Embryonic facial prominence (tissue), 1 donor: Measurements from ENCODE around the gene NAALADL2.

ENCODE experiments used
- DNase-seq: peaks from one replicate; pipeline ENCODE4 v3.0.0-alpha.2; 2016; ENCODE audit errors: extremely low spot score

NAALADL2 gene

DNA sequence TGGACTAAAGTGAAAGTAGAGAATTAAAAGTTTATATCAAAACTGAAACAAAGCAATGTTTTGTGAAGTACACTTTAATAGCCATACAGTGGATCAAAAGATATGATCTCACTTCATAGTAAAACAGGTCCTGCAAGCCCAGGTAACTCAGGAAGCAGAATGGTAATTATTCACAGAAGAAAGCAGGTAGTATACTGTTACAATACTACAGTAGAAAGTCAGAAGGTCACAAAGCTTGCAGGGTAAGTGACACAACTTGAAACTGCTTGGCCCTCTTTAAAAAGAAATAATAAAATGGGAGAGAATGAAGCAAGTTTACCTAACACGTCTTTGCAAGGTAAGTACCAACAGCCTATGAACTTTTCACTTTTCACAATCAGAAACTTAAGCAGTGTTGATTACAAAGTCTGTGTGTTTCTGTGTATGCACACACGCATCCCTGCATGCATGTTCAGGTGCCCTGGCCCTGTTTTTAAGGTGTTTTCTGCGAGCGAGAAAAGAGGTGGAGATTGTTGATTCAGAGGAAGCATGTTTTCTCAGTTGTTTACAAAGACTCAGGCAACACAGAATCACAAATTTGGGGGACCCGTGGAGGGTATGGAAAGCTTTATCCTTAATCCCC is at the start of gene NAALADL2:
NAALADL2 (plus strand) TSS at position 221 of the 622 bp plus-strand sequence.
- DNase-seq, result no peak

DNA sequence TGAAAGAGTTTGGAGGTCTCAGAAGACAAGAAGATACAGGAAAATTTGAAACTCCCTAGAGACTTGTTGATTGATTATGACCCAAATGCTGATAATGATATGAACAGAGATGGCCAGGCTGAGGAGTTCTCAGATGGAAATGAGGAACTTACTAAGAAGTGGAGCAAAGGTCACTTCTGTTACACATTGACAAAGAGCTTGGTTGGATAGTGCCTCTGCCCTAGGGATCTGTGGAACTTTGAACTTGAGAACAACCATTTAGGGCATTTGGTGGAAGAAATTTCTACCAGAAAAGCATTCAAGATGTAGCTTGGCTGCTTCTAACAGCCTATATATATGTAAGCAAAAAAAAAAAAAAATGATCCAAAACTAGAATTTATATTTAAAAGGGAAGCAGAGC is 48.9 kb upstream of the NAALADL2 start:
- no peak for DNase-seq

DNA sequence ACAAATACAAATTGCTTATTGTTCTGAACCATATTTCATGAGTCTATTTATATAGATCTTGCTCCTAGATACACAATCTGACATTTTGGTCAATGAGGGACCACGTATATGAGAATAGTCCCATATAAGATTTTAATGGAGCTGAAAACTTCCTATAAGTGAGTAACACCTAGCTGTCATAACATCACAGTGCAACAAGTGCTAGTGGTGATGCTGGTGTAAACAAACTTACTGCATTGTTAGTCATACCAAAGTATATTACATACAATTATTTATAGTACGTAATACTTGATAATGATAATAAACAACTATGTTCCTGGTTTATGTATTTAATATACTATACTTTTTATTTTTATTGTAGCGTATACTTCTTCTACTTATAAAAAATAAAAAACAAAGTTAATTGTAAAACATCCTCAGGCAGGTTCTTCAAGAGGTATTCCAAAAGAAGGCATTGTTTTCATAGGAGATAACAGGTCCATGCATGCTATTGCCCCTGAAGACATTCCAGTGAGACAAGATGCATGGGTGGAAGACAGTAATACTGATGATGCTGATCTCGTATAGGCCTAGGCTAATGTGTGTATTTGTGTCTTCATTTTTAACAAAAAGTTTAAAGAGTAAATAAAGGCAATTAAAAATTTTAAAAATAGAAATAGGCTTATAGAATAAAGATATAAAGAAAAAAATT is 46.8 kb upstream of the NAALADL2 start:
- DNase-seq, result no peak

DNA sequence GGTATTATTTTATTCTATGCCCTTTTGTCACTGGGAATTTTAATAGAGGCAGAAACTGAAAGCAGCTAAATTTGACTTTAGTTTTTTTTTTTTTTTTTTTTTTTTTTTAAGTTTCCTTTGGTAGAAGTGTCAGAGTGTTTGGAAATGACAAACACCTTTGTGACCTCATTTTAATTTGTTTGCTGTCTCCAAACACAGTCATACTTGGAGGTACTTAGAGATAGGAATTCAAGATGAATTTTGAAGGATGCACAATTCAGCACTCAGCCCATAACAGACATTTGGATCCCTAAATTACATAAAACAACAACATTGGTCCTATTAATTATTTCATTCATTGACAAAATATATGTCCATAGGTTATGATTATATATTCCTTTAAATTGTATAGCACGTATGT is 43.4 kb upstream of the NAALADL2 start:
- no peak for DNase-seq

DNA sequence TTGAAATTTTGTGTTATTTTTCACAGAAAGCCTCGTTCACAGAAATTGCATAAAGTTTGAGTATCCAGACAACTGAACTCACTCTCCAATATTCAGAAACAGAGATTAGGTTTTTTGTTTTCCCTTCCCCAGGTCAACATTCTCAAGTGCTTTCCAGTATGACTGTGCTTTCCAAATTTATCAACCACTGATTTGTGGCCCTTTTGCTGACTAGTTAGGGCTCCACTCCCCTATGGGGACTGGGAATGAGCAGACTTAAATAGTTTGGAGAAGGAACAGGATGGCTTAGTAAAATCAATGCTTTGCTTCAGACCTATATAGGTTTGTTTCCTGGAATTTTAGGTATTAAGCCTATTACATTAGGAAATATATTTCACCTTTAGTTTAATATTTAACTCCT is 38.2 kb upstream of the NAALADL2 start:
- DNase-seq, result no peak

DNA sequence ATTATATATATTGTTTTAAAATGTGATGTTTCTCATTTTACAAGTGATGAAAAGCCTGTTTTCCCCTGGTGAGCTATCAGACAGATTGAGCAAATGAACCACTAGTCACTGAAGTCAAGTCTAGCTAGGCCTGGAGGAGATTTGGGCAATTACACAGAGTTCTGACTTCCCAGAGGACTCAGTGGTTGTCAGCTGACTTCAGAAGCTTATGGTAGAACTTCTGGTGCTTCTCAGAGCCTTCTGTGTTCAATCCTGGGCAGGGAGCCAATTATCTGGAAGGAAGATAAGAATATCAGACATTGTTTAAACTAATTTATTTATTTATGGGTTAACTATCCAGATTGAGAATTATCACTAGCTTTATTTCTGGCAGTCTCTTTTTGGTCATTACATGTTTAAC is 37.7 kb upstream of the NAALADL2 start:
- no peak for DNase-seq

DNA sequence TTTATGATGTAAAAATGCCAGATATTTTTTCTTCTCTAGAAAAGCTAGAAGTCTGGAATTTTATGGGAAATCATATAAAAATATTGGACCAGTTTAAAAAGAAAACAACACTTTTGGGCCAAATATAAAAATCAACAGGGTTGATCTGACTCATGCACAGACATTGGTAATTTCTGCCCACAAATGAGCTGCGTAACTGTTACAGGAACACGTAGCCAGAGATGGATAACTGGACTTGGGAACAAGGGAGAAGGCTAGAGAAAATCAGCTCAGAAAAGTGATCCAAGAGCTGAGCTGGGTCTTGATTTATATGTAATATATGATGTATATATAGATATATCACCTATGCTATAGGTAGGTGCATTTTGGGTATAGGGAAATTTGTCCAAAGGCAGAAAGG is 36.8 kb upstream of the NAALADL2 start:
- no peak for DNase-seq

DNA sequence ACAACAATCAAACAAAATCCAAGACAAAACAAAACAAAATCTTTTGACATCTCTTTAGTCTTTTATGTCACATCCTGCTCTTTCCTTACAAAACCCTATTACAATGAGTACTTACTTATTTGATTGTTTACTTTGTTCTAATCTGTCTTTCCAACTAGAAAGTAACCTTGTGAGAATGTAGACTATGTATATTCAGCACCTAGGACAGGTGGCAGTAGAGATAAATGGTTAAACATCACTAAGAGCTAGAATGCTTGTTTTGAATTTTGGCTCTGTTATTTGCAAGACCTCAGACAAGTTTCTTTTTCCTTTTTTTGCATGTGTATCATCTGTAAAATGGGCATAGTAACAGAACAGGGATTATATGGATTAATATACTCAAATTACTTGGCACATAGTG is 33.1 kb upstream of the NAALADL2 start:
- no peak for DNase-seq

DNA sequence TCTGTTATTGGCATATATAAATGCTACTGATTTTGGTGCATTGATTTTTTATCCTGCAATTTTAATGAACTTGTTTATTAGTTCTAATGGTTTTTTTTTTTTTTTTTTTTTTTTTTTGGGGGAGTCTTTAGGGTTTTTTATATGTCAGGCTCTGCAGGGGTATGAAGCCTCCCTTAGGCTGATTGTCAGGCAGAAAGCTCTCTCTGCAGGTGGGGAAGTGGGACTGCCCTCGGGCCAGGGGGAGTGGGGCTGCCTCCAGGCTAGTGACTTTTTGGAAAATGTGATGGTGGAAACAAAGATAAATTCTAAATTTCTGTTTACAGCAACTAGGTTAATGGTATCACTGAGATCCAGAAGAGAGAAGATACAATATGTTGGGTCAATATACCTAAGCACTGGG is 14.4 kb upstream of the NAALADL2 start:
- DNase-seq, result no peak

DNA sequence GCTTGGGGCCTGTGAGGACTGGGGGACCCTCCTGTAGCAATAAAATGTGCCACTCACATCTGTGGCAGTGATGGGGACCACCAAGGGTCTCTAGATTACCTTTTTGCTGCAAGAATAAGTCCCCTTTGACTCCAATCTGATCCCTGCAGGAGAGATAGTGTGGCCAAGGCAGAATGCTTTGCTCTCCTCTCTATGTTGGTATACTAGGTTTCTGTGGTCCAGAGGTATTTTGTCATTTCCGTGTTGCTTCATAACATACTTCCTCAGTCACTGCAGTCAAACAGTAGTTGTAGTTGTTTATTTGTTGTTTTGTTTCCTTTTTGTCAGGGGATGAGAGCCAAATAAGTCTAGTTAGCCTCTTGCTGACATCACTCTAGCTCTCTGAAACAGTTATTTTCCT is 13.1 kb upstream of the NAALADL2 start:
- DNase-seq, result no peak

DNA sequence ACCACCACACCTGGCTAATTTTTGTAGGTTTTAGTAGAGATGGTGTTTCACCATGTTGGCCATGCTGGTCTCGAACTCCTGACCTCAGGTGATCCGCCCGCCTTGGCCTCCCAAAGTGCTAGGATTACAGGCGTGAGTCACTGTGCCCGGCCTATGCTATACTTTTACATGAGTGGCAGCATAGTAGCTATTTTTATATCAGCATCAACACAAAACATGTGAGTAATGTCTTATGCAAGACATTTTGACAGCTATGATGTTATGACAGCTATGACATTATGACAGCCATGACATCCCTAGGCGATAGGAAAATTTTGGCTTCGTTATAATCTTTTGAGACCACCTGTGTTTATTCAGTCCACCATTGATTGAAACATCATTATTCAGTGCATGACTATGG is 4.1 kb upstream of the NAALADL2 start:
- DNase-seq, result no peak

DNA sequence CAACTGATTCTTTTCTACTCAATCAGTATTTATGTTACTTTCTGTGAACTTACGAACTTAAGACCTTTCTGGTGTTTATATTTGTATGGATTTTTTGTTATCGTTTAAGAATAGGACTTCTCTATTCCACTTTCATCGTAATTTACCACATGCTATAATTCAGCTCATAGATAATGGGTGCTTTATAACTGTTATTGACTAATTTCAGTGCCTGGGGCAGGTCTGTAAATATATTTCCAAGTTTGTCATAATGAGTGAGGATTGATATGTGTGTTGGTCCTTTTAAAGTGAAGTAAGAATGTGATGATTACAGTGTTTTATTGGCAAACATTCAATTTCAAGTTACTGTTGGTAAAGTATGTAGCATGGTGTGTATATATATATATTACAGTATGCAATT is 1.8 kb upstream of the NAALADL2 start:
- no peak for DNase-seq

DNA sequence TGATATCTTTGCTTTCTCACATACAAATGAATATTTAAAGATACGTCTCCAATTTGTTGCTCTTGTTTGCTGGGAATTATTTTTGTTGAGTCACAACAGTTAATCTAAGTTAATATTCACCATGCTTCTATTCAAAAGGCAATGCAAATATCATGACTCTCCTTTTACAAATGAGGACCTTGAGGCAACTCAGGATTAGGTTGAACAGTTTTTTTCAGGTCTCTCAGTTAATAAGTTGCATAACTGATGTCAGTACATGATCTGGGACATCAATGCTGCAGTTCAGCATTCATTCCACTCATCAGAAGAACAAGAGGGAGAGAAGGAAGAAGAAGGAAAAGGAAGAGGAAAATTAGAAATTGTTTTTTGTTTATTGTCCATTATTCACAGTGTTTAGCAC is 781 bp upstream of the NAALADL2 start:
- no peak for DNase-seq

DNA sequence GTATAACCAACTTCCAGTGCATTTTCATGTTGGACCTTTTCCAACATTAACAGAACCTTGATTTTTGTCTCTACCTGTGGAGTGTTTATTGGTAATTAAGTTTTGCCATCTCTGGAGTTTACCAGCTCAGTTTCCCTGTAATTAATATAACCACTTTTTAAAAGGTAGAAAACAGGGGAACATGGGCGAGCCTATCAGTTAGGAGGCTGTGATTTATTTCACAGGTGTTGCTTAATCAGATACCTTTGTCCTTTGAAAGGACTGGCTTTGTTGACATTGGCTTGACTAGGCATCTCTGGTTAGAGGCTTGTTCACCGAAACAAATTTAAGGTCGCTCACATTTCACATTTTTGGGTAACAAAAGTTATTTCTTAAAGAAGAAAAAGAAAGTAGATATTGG is 622 bp downstream of the NAALADL2 start:
- DNase-seq, result no peak

DNA sequence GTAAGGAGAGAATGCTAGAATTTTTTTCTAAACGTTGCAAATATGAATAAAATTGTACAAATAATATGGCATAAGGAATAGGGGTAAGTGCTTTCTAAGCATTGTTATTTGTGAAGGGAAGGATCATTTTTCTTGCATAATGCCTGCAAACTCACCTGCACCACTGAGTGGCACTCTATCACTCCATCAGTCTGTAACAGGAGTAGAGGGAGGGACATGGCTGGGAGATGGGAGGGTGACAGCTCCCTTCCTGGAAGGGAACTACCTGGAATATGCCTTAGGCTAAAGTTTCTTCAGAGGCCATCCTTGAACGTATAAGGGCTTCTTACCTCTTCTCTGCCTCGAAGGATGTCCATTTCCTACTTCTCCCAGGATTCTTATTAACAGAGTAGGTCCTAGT is 3.0 kb downstream of the NAALADL2 start:
- DNase-seq, result no peak

DNA sequence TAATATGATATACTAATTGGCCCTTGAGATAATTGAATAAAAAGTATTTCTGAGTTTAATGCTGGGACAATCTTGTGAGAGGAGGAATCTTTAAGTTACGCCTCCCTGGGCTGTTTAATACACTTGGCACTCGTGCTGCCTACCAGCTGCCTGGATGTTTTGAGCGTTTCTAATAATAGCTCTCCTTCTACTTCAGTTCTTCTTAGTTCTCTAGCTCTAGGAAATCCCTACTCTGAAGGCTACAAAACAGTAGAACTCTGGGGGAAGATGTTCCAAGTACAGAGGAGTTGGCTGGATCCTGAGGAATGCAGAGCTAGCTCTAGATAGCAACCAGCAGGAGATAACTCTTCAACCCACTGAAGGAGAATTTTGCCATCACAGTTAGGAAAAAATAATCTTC is 3.5 kb downstream of the NAALADL2 start:
- DNase-seq, result no peak

DNA sequence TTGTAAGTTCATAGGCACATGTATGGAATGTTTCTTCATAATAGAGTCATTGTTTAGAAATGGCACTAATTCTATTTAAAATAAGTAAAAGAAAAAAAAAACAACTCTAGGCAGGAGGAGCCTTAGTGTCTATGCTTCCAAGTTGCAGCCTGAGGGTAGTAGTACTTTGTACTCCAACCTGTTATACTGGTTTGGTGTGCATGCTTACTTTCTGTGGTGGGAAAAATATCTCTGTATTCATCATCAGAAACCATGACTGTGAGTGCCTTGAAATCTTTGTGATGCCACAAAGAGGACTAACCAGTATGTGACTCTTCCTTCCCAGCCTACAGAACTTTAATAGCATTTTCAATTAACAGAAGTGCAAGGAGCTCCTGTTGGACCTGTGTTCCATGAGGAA is 4.4 kb downstream of the NAALADL2 start:
- no peak for DNase-seq

DNA sequence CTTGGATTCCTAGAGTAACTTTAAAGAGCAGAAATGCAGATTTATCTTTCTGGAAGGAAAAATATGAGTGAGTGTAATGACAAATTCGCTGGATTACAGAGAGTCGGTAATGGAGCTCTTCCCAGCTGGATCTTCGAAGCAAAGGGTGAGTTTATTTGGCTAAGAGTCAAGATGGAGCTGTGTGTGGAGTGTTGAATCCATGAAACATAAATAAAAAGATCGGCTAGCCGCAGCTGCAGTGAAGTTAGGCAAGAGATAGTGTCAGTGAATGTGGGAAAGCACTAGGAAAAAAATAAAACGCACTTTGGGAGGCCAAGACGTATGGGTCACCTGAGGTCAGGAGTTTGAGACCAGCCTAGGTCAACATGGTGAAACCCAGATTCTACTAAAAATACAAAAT is 10.3 kb downstream of the NAALADL2 start:
- DNase-seq, result no peak

DNA sequence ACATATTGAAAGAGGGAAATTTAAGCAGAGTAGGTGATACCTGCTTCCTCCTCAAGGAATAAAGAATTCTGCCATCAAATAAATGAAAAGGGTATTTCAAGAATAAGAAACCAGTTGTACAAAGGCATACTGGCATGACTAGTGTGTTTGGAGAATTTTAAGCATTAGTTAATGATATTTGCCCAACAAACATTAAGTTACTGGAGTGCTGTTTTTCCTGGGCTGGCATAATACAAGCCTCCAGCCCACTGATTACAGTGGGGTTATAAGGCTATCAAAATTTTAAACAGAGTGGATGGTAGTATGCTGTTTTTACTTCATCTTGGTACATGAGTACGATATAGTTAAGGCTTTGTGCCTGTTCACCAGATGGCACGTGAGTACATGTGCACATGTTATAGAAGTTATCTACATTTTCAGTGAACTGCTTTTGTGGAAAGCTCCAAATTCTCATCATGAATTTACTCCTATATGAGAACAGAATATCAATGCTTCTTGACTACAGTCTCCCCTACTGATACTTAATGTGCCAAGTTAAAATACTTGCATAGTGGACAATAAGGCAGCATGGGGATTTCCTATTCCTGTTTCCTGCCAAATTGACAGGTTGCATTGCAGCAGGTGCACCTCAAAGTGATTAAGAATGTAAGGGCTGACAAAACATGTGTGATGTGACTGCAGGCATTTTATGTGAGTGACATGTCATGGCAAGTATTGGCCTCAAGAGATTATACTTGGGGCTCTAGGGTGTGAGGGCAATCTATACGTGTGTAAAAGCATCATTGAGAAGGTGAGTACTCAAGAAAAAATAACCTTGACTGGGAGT is 14.9 kb downstream of the NAALADL2 start:
- no peak for DNase-seq

DNA sequence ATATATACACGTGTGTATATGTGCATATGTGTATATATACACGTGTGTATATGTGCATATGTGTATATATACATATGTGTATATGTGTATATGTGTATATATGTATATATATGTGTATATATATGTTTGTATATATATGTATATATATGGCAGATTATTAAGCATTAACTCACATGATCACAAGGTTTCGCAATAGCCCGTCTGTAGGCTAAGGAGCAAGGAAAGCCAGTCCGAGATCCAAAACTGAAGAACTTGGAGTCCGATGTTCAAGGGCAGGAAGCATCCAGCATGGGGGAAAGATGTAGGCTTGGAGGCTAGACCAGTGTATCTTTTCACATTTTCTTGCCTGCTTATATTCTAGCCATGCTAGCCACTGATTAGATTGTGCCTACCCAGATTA is 23.7 kb downstream of the NAALADL2 start:
- DNase-seq, result no peak

DNA sequence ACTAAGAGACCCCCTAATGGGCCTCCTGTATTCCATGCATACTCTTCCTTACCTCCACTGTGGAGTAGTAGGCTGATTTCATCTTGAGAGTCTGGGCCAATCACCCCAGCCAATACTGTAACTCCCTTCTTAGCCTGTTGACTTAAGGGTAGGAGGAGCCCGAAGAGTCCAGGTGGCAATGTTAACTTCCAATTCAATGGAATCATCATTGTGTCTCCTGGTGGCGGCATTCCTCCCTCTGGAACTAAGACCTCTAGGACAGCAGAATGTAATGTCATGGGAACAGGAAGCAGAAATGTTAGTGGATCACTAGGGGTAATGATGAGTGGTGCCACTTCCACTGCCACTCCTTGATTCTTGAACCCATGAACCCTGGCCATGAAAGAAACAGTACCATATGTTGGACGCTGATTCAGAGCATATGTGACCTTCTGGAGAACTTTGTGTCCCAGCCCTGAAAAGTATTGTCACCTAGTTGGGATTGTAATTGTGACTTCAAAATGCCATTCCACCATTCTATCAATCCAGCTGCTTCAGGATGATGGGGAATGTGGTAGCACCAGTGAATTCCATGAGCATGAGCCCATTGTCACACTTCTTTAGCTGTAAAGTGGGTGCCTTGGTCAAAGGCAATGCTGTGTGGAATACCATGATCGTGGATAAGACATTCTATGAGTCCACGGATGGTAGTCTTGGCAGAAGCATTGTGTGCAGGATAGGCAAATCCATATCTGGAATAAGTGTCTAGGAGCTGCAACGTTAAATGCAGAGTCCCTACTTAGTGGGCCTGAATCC is 24.9 kb downstream of the NAALADL2 start:
- no peak for DNase-seq
